GM21515 (cell line): ENCODE results near the gene TOB2.
"Not testable (repeated sequence)": the region's sequence is repeated elsewhere in the genome, so short reads cannot be mapped to it uniquely, and the experiment has no call there.

Experiments used
- ATAC-seq: cut with Tn5 transposase; IDR thresholded peaks from one replicate; pipeline ENCODE4 v1.9.1; 2021; ENCODE audit not compliant: unreplicated experiment

The TOB2 gene

GRCh38 chr22:41468381-41469217 is 22.0 kb upstream of the TOB2 start, which contains the start of the genes ACO2 and PHF5A:
TSS of gene ACO2 (plus strand) at chr22:41469117. CDS start at chr22:41469147, 30 bp downstream.
TSS of gene PHF5A (minus strand) at chr22:41468692. CDS start at chr22:41468653, 39 bp downstream.
- ATAC-seq, result peak; percentile 84

DNA sequence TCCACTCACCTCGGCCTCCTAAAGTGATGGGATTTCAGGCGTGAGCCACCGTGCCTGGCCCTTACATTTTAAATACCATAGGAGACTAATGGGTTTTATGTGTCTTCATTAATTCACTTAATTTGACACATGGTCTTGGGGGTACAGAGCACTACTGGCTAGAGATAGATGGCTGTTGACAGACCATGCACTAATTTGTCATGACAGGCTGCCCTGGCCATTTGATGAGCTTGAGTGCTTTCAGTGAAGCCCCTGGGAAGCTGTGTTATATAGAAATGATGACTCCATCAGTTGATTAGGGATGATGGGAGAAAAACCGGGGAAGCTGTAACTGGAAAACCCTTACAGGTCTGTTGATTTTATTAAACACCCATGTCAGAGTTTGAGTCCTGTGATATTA is 15.3 kb upstream of the TOB2 start:
- ATAC-seq, result no peak

GRCh38 chr22:41460071-41460470 is 13.5 kb upstream of the TOB2 start:
- not testable (repeated sequence) for ATAC-seq

DNA sequence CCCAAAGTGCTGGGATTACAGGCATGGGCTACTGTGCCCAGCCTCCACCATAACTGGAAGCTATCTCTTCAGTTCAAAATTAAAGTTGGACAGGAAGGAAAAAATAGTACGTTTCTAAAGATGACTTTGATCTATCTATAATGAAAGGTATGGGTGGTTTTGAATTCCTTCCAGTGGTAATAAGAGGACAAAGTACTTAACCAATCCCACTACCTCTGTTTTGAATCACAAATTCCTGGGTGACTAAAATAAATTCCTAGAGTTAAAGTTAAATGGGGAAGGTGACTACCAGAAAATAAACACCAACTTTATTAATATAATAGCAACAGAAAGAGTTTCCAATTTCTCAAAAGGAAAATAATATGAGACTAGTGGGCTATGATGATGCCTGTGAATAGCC is 12.8 kb upstream of the TOB2 start:
- no peak for ATAC-seq

DNA sequence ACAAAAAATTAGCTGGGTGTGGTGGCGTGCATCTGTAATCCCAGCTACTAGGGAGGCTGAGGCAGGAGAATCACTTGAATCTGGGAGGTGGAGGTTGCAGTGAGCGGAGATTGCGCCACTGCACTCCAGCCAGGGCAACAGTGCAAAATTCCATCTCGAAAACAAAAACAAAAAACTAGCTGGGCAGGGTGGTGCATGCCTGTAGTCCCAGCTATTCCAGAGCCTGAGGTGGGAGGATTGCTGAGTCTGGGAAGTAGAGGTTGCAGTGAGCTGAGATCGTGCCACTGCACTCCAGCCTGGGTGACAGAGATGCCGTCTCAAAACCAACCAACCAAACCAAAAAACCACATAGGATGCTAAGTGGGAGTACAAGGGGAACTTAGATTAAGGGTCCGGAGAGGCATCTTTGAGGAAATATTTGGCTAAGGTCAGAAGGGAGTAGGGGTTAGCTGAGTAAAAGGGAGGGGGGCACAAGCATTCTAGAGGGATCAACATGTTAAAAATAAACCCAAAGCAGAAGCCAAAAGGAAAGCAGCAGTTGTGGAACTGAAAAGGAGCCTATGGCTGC is 11.6 kb upstream of the TOB2 start:
- ATAC-seq, result no peak

- ATAC-seq, result peak; percentile 45
Observed at GRCh38 chr22:41448189-41448808, 1.7 kb upstream of the TOB2 start.

- ATAC-seq, result no peak
Observed at GRCh38 chr22:41447435-41448188, 1.0 kb upstream of the TOB2 start.

- no peak for ATAC-seq
Observed at GRCh38 chr22:41446057-41446501, 522 bp downstream of the TOB2 start.

DNA sequence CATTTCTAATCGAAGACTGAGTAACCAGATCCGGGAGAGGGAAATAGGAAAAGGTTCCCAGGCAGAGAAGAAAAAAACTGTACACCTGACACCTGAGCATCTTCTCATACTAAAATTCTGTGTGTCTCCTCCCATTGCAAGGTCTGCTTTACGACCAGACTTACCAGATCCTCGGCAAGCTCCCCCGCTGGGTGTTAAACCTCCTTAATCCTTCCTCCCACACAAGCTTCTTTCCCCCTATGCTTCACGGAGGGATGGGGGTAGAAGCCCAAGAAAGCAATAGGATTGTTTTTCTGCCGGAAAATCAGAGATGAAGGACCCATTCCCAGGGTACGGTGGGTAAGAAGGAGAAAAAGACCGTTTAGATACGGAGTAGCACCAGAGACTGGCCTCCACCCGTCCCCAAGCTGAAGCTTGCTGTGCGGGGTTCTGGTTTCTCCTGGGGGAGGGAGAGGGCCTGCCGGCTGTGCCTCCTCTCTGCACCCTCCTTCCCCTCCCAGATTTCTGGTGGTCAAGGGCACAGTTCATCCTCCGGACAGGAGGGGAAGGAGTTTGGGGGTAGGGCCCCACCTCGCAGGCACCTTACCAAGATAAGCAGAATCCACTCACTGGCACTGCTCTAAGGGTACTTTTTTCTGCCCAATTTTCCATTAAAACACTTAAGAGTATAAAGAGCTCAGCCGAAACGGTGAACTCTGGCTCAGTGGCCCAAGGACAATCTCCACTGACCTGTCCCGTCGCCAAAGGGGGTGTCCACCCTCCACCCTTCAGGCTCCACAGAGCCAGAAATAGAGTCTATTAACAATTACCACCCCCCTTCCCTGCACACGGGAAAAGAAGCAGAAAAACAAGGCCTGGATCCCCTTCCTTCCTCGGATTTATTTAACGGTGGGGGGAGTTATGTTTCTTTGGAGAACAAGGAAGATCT is 1.2 kb downstream of the TOB2 start:
- ATAC-seq, result no peak

DNA sequence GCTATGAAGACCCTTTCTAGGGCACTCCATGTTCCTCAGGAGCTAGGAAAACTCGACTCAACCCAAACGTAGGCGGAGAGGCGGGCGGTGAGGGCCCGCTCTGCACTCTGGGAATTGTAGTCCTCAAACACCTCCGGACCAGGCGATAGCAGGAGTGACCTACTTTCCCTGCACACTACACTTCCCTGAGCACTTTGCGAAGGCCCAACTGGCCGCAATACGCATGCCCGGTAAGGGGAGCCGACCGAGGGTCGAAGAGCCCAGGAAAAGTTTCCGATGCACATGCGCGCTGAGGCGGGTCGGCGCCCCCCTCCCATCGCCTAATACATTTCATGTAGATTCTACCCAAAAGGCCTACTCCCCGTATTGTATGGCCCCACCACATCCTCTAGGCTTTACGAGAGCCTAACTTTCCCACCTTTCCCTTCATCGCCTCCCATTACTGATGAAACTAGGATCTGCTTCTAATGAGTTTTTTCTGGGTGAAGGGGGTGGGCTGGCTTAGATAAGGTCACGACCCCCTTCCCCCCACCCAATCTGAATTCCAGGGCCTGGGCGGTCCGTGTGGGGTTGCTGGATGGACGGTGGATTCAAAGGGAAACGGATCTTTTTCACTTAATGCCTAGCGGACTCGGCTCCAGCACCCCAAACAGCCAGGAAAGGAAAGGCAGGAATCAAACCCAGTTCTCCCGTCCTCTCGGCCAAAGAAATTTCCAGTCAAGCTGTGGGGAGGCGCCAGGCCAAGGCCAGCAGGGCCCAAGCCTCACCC is 2.1 kb downstream of the TOB2 start:
- ATAC-seq, result peak; percentile 37

- no peak for ATAC-seq
Observed at GRCh38 chr22:41442240-41442792, 4.3 kb downstream of the TOB2 start.

DNA sequence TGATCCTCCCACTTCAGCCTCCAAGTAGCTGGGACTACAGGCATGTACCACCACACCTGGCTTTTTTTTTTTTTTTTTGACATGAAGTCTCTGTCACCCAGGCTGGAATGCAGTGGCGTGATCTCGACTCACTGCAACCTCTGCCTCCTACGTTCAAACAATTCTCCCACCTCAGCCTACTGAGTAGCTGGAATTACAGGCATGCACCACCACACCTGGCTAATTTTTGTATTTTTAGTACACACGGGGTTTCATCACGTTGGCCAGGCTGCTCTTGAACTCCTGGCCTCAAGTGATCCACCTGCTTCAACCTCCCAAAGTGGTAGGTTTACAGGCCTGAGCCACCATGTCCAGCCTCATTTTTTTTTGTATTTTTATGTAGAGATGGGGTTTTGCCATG is 6.1 kb downstream of the TOB2 start:
- not testable (repeated sequence) for ATAC-seq

GRCh38 chr22:41437198-41437597 is 9.4 kb downstream of the TOB2 start:
- no peak for ATAC-seq

- no peak for ATAC-seq
Observed at GRCh38 chr22:41436322-41437113, 10.1 kb downstream of the TOB2 start.

- ATAC-seq, result no peak
Observed at GRCh38 chr22:41435560-41435959, 11.0 kb downstream of the TOB2 start.

GRCh38 chr22:41434361-41435003 is 12.1 kb downstream of the TOB2 start:
- not testable (repeated sequence) for ATAC-seq

DNA sequence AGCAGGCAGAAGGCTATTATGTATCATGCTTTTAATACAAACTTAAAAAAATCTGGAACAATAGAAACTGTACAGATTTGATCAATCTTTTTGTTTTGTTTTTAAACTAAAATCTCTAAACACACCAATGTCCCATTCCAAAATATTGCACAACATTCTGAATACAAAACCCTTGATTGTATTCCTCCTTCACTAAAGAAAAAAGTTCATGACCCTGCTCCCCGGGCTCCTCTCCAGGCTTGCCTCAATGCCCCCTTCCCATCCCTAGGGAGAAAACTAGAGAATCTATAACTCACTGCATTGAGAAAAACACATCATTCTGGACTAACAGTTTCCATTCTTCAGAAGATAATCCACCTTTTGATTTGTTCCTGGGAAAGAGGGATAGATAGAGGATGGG is 13.1 kb downstream of the TOB2 start:
- not testable (repeated sequence) for ATAC-seq

DNA sequence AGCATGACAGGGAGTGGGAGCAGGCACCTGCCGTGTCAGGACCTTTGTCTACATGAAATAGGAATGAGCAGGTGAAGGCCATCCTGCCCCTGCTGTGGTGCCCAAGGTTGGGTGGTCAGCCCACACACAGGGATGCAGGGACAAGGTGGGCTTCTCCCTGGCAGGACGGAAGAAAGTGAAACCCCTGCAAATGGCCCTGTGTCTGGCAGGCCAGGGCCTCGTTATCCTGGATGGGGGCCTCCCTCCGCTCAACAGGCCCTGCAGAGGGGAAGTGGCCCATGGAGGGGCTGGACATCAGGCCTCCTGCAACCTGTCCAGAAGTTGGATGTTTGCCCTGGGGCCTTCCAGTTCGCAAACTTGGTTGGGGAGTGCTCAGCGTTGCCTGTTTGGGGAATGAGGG is 14.9 kb downstream of the TOB2 start:
- no peak for ATAC-seq
